Liver (tissue), 9 donors: ENCODE results near the gene GEMIN8. TPM values are rescaled to one million over a fixed set of nuclear protein-coding genes. Genes with fewer than 3 reads are reported as not detected.

Source experiments
- DNase-seq: peaks from one replicate; pipeline ENCODE4 v3.0.0-alpha.2; 2017; ENCODE audit warnings: low spot score
- H3K27ac ChIP-seq, 2 donors: one replicate each; pipeline ENCODE4 v1.7.0; 2013; ENCODE audit warnings: inconsistent platforms in 2 of 2, low read length in 2 of 2, control low read depth in 1 of 2, low read depth in 1 of 2, mild to moderate bottlenecking in 1 of 2
- H3K27me3 ChIP-seq, 4 donors: one replicate each; pipeline versions ENCODE4 v1.6.1 to v1.7.0; 2013; ENCODE audit warnings: low read length in 3 of 4, inconsistent platforms in 1 of 4, mild to moderate bottlenecking in 1 of 4, moderate library complexity in 1 of 4; ENCODE audit not compliant: control insufficient read depth in 4 of 4, insufficient read depth in 4 of 4
- H3K36me3 ChIP-seq, 4 donors: one replicate each; pipeline versions ENCODE4 v1.6.1 to v1.7.0; 2013; ENCODE audit warnings: low read length in 3 of 4, mild to moderate bottlenecking in 3 of 4, low read depth in 1 of 4, moderate library complexity in 1 of 4; ENCODE audit not compliant: control insufficient read depth in 4 of 4, insufficient read depth in 3 of 4
- H3K4me1 ChIP-seq, 4 donors: one replicate each; pipeline versions ENCODE4 v1.6.1 to v1.7.0; 2013; ENCODE audit warnings: low read length in 3 of 4, mild to moderate bottlenecking in 3 of 4, moderate library complexity in 1 of 4; ENCODE audit not compliant: control insufficient read depth in 4 of 4, insufficient read depth in 4 of 4
- H3K4me3 ChIP-seq, 3 donors: one replicate each; pipeline versions ENCODE4 v1.6.1 to v1.7.0; 2013; ENCODE audit warnings: low read length in 3 of 3, control low read depth in 1 of 3, low read depth in 1 of 3, mild to moderate bottlenecking in 1 of 3
- H3K9ac ChIP-seq, 2 donors: one replicate each; pipeline ENCODE4 v1.7.0; 2013; ENCODE audit warnings: low read length in 2 of 2, mild to moderate bottlenecking in 2 of 2, moderate library complexity in 2 of 2, control low read depth in 1 of 2, low read depth in 1 of 2
- H3K9me3 ChIP-seq, 4 donors: one replicate each; pipeline versions ENCODE4 v1.6.1 to v1.7.0; 2013; ENCODE audit warnings: low read length in 3 of 4; ENCODE audit not compliant: control insufficient read depth in 4 of 4
- EGR1 ChIP-seq, 2 donors: IDR thresholded peaks; 2 replicates each; pipeline ENCODE4 v1.6.1; 2016 to 2018; ENCODE audit warnings: antibody characterized with exemption in 2 of 2, low read depth in 2 of 2
- FOXA2 ChIP-seq: IDR thresholded peaks from 2 replicates; pipeline ENCODE4 v1.6.1; 2016; ENCODE audit warnings: antibody characterized with exemption
- GABPA ChIP-seq, 2 donors: IDR thresholded peaks in 1 of 2; conservative IDR thresholded peaks in 1 of 2; 2 replicates each; pipeline ENCODE4 v1.6.1; 2016; ENCODE audit warnings: antibody characterized with exemption in 2 of 2, mild to moderate bottlenecking in 1 of 2, moderate library complexity in 1 of 2
- HNF4G ChIP-seq: IDR thresholded peaks from 2 replicates; pipeline ENCODE4 v1.6.1; 2016; ENCODE audit warnings: antibody characterized with exemption
- JUND ChIP-seq, 2 donors: IDR thresholded peaks; 2 replicates each; pipeline ENCODE4 v1.6.1; 2016; ENCODE audit warnings: antibody characterized with exemption in 2 of 2
- NR2F2 ChIP-seq: IDR thresholded peaks from 2 replicates; pipeline ENCODE4 v1.6.1; 2016; ENCODE audit warnings: antibody characterized with exemption
- RAD21 ChIP-seq, 2 donors: IDR thresholded peaks; 2 replicates each; pipeline ENCODE4 v1.6.1; 2016; ENCODE audit warnings: antibody characterized with exemption in 2 of 2, mild to moderate bottlenecking in 2 of 2
- RXRA ChIP-seq, 2 donors: IDR thresholded peaks; 2 replicates each; pipeline ENCODE4 v1.6.1; 2017 to 2018; ENCODE audit warnings: antibody characterized with exemption in 2 of 2, mild to moderate bottlenecking in 1 of 2
- SP1 ChIP-seq: IDR thresholded peaks from 2 replicates; pipeline ENCODE4 v1.6.1; 2018; ENCODE audit warnings: antibody characterized with exemption, mild to moderate bottlenecking
- YY1 ChIP-seq: IDR thresholded peaks from 2 replicates; pipeline ENCODE4 v1.6.1; 2016; ENCODE audit warnings: antibody characterized with exemption, mild to moderate bottlenecking
- WGBS: extraction: QIAGEN DNeasy Blood & Tissue Kit; methylation state at CpG from one replicate; pipeline ENCODE4 v1.1.7; 2013; 5-methylcytosine and 5-hydroxymethylcytosine counted together
- polyA plus RNA-seq, 2 donors: library from polyadenylated mRNA; stranded (reverse) in 1 of 2; unstranded in 1 of 2; fragments of 200-250 nt in 1 of 2; fragments of >200 nt in 1 of 2; fragmentation: Nextera tagmentation in 1 of 2; extraction: Ambion mirVana in 1 of 2; gene quantifications; one replicate each; pipeline versions ENCODE4 v1.2.1 to v1.2.3, GENCODE V29; 2013 to 2015
- total RNA-seq, 2 donors: library from RNA; depleted of rRNA; stranded (reverse); fragments of >200 nt; gene quantifications; one replicate each; pipeline ENCODE4 v1.2.3, GENCODE V29; 2014
- TF ChIP-seq, protein P1 (sequence below): IDR thresholded peaks from 2 replicates; pipeline ENCODE4 v1.6.1; 2016; ENCODE audit warnings: antibody characterized with exemption
- TF ChIP-seq, protein P2 (sequence below): IDR thresholded peaks from 2 replicates; pipeline ENCODE4 v1.6.1; 2016; ENCODE audit warnings: antibody characterized with exemption
- TF ChIP-seq, protein P3 (sequence below): fragments of 150-350 bp; IDR thresholded peaks from 2 replicates; pipeline ENCODE4 v1.5.1; 2017; ENCODE audit warnings: improper control_type of control experiment, low read depth, low read length; ENCODE audit not compliant: missing input control
- TF ChIP-seq, protein P4 (sequence below): IDR thresholded peaks from 2 replicates; pipeline ENCODE4 v1.6.1; 2016; ENCODE audit warnings: antibody characterized with exemption
- TF ChIP-seq, protein P5 (sequence below): IDR thresholded peaks from 2 replicates; pipeline ENCODE4 v1.6.1; 2016; ENCODE audit warnings: antibody characterized with exemption, mild to moderate bottlenecking
- donor health status: healthy.
- donor health status: healthy.
- donor health status: healthy.
- donor health status: healthy.
- donor health status: healthy.

GEMIN8 gene
- total and polyA plus RNA-seq, 4 donors: 5.6 to 11.7 (median 9.1) TPM

DNA sequence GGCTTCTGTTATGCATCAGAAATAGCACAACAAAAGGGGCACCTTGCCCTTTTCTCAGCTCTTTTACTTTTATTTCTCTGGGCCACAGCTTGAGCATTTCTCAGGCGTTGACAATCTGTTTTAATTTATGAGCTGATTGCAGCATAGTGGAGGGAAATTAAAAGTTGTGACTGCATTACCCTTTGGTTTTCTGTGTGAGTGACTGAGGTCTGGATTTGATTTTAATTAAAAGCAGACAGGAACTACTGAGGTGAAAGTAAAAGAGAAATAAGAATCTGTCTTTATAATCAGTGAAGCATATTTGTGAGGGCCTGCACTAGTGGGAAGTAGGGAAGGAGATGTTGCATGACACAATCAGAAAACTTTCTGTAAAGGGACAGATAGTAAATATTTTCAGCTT lies 43.4 kb upstream of the GEMIN8 start:
- TF ChIP-seq JUND (IDR thresholded peaks at IDR 0.05) (no peak), RXRA (IDR thresholded peaks at IDR 0.05) (no peak), HNF4G (no peak), RAD21 (IDR thresholded peaks at IDR 0.05) (no peak), SP1 (no peak), NR2F2 (no peak), FOXA2 (no peak), YY1 (no peak)
- TF ChIP-seq, protein P1, sequence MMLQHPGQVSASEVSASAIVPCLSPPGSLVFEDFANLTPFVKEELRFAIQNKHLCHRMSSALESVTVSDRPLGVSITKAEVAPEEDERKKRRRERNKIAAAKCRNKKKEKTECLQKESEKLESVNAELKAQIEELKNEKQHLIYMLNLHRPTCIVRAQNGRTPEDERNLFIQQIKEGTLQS: no peak
- TF ChIP-seq, protein P2, sequence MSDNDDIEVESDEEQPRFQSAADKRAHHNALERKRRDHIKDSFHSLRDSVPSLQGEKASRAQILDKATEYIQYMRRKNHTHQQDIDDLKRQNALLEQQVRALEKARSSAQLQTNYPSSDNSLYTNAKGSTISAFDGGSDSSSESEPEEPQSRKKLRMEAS: no peak
- no peak overlapping the region for H3K27ac ChIP-seq
- WGBS: 56% methylated on average over 1 of the region's 1 CpG
- H3K27me3 ChIP-seq: no peaks in the 10 kb centered on the region
- no peaks in the 10 kb centered on the region for H3K36me3 ChIP-seq
- no peak for DNase-seq
- H3K4me3 ChIP-seq: no peak overlapping the region
- H3K9me3 ChIP-seq: no peaks in the 10 kb centered on the region
- H3K9ac ChIP-seq: no peak overlapping the region
- H3K4me1 ChIP-seq: no peaks in the 10 kb centered on the region

DNA sequence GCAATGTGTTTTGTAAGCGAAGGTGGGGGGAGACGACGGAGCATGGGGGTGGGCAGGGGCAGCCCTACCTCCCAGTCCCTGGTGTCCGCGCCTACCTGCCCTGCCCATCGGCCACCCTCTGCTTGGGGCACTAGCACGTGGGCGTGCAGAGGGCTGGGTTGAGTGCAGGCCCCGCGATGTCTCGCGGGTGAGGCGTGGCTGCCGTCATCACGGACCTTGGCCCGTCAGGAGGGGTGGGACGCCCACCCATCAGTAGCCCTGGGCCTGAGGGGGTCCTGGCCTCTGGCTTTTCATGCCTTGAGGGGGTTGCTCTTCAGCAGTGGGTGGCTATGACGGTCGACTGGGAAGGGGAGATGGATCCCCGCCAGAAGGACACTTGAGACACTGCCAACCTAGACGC lies 36.1 kb upstream of the GEMIN8 start:
- WGBS: 92% methylated on average over 21 of the region's 21 CpGs
- Histone ChIP-seq H3K9me3 (no peaks in the 10 kb centered on the region), H3K4me1 (no peaks in the 10 kb centered on the region), H3K4me3 (no peak overlapping the region), H3K27ac (no peak overlapping the region), H3K36me3 (no peaks in the 10 kb centered on the region), H3K27me3 (no peaks in the 10 kb centered on the region), H3K9ac (no peak overlapping the region)
- TF ChIP-seq GABPA (IDR thresholded peaks at IDR 0.05 in 1 of 2, conservative IDR thresholded peaks at IDR 0.05 in 1 of 2): no peak
- no peak for TF ChIP-seq SP1
- no peak for TF ChIP-seq NR2F2
- no peak for TF ChIP-seq RXRA (IDR thresholded peaks at IDR 0.05)
- TF ChIP-seq, protein P3, sequence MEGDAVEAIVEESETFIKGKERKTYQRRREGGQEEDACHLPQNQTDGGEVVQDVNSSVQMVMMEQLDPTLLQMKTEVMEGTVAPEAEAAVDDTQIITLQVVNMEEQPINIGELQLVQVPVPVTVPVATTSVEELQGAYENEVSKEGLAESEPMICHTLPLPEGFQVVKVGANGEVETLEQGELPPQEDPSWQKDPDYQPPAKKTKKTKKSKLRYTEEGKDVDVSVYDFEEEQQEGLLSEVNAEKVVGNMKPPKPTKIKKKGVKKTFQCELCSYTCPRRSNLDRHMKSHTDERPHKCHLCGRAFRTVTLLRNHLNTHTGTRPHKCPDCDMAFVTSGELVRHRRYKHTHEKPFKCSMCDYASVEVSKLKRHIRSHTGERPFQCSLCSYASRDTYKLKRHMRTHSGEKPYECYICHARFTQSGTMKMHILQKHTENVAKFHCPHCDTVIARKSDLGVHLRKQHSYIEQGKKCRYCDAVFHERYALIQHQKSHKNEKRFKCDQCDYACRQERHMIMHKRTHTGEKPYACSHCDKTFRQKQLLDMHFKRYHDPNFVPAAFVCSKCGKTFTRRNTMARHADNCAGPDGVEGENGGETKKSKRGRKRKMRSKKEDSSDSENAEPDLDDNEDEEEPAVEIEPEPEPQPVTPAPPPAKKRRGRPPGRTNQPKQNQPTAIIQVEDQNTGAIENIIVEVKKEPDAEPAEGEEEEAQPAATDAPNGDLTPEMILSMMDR: no peak
- TF ChIP-seq, protein P4, sequence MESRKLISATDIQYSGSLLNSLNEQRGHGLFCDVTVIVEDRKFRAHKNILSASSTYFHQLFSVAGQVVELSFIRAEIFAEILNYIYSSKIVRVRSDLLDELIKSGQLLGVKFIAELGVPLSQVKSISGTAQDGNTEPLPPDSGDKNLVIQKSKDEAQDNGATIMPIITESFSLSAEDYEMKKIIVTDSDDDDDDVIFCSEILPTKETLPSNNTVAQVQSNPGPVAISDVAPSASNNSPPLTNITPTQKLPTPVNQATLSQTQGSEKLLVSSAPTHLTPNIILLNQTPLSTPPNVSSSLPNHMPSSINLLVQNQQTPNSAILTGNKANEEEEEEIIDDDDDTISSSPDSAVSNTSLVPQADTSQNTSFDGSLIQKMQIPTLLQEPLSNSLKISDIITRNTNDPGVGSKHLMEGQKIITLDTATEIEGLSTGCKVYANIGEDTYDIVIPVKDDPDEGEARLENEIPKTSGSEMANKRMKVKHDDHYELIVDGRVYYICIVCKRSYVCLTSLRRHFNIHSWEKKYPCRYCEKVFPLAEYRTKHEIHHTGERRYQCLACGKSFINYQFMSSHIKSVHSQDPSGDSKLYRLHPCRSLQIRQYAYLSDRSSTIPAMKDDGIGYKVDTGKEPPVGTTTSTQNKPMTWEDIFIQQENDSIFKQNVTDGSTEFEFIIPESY: no peak
- DNase-seq: no peak

DNA sequence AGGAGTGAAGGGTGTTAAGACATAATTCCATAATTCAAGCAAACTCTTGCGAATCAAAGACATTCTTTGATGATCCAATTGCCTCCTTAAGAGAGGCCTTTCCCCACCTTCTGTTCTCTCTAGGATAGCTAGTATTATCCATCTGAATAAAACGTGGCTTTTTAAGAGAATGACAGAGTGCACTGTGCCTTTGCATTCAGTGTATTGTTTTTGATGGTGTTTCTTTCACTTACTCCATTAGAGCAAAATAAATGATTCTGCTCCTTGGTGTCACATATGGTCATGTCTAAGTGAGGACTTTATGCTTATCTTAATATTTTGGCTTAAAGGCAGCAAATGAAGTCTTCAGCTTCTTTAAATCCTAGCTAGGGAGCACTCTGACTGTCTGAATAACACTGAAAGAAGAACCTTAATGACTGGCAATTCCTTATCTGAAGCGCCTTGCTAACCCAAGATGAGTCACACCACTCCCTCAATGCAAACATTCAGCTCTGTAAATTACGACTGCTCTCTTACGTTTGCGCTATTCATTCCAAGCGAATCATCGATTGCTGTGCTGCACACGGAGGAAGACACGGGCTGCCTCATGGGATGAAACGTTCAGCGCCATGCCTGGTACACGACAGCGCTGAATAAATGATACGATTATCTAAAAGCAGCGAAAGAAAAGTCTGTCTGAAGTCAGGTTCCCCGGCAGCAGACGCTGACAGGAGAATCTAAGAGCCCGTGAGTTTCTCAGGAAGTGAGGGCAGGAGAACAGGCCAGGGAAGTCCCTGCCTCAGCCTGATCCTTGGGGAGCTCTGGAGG lies 35.1 kb upstream of the GEMIN8 start:
- Histone ChIP-seq H3K9ac (no peak overlapping the region), H3K27me3 (no peaks in the 10 kb centered on the region), H3K9me3 (no peaks in the 10 kb centered on the region), H3K4me1 (no peaks in the 10 kb centered on the region), H3K27ac (no peak overlapping the region), H3K36me3 (no peaks in the 10 kb centered on the region), H3K4me3 (no peak overlapping the region)
- no peak for DNase-seq
- TF ChIP-seq, protein P3: no peak
- no peak for TF ChIP-seq NR2F2
- no peak for TF ChIP-seq RAD21 (IDR thresholded peaks at IDR 0.05)
- TF ChIP-seq YY1: no peak
- TF ChIP-seq RXRA (IDR thresholded peaks at IDR 0.05): no peak
- TF ChIP-seq EGR1 (IDR thresholded peaks at IDR 0.05; ENCODE audit: low read depth in 2 of 2): no peak
- TF ChIP-seq, protein P5, sequence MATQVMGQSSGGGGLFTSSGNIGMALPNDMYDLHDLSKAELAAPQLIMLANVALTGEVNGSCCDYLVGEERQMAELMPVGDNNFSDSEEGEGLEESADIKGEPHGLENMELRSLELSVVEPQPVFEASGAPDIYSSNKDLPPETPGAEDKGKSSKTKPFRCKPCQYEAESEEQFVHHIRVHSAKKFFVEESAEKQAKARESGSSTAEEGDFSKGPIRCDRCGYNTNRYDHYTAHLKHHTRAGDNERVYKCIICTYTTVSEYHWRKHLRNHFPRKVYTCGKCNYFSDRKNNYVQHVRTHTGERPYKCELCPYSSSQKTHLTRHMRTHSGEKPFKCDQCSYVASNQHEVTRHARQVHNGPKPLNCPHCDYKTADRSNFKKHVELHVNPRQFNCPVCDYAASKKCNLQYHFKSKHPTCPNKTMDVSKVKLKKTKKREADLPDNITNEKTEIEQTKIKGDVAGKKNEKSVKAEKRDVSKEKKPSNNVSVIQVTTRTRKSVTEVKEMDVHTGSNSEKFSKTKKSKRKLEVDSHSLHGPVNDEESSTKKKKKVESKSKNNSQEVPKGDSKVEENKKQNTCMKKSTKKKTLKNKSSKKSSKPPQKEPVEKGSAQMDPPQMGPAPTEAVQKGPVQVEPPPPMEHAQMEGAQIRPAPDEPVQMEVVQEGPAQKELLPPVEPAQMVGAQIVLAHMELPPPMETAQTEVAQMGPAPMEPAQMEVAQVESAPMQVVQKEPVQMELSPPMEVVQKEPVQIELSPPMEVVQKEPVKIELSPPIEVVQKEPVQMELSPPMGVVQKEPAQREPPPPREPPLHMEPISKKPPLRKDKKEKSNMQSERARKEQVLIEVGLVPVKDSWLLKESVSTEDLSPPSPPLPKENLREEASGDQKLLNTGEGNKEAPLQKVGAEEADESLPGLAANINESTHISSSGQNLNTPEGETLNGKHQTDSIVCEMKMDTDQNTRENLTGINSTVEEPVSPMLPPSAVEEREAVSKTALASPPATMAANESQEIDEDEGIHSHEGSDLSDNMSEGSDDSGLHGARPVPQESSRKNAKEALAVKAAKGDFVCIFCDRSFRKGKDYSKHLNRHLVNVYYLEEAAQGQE: no peak
- TF ChIP-seq JUND (IDR thresholded peaks at IDR 0.05): no peak
- TF ChIP-seq SP1: no peak
- 68% methylated on average over 19 of the region's 19 CpGs for WGBS
